Stimulated activated memory B cell treated with anti-CD40 and anti-IgM and Interleukin-4, amounts not matched to agents 10 μg/mL and 1 μg/mL and 100 μg/mL, for 72 hours (primary cell): Measurements from ENCODE around the gene PPM1K.

Experiments used
- ATAC-seq: fragments of 150-1000 bp; cut with Tn5 transposase; 2 replicates; pipeline ENCODE4 v1.10.0; 2021
- H3K27ac Mint-ChIP-seq: one replicate; pipeline ENCODE4 v1.8.0; 2022; ENCODE audit warnings: mild to moderate bottlenecking, mixed read lengths
- H3K27me3 Mint-ChIP-seq: one replicate; pipeline ENCODE4 v1.8.0; 2022; ENCODE audit warnings: mixed read lengths
- H3K36me3 Mint-ChIP-seq: one replicate; pipeline ENCODE4 v1.8.0; 2022; ENCODE audit warnings: mixed read lengths
- H3K4me1 Mint-ChIP-seq: one replicate; pipeline ENCODE4 v1.8.0; 2022; ENCODE audit warnings: mixed read lengths
- H3K4me3 Mint-ChIP-seq: one replicate; pipeline ENCODE4 v1.8.0; 2022; ENCODE audit warnings: mild to moderate bottlenecking, moderate library complexity, mixed read lengths
- H3K9me3 Mint-ChIP-seq: one replicate; pipeline ENCODE4 v1.8.0; 2022; ENCODE audit warnings: mixed read lengths

The PPM1K gene

DNA sequence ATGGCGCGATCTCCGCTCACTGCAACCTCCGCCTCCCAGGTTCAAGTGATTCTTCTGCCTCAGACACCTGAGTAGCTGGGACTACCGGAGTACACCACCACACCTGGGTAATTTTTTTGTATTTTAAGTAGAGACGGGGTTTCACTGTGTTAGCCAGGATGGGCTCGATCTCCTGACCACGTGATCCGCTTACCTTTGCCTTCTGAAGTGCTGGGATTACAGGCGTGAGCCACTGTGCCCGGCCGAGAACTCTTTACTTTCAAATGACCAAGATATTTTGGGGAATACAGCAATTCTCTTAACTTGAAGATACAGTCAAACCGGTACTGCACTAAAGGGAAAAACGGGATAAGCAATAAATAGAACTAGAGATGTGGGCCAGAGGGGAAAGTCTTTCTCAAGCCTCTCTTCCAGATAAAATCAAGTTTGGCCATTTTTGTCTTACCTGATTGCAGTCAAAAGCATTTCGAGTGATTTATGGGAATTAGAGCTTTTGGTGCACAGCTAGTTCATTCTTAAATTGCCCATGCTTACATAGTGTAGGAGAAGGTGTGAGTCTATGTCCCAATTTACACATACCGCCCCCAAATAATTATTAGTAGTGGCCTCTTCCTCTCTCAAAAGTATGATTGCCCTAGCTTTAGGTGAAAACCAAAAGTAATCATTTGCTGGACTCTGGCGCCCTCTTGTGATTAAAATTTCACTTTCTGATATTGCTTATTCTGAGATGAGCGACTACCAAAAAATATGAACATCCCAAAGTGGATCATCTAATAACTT, 72.7 kb downstream of the PPM1K start:
- Mint-ChIP-seq H3K9me3 (no peaks in the 10 kb centered on the region), H3K27me3 (peaks cover 6% of the 10 kb centered on the region), H3K36me3 (no peaks in the 10 kb centered on the region), H3K4me3 (no peak overlapping the region), H3K4me1 (no peaks in the 10 kb centered on the region), H3K27ac (no peak overlapping the region)
- ATAC-seq: peak; percentile 58

DNA sequence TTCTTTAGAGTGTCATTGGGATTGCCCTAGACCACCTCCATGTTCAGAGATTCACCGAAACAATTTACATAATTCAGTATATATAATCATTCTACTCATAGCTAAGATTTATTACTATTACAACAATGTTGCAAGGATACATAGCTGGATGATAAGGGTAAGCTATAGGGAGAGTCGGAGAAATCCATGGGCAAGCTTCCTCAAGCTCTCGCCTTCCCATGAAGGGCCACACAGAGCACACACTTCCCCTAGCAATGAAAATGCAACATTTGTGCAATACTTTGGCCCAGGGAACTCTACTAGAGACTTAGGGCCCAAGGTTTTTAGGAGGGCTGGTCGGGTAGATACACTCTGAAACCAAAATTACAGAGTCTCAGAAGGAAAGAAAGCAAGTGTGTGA, 76.2 kb downstream of the PPM1K start:
- ATAC-seq: no peak
- Mint-ChIP-seq H3K27ac (no peak overlapping the region), H3K4me1 (no peaks in the 10 kb centered on the region), H3K36me3 (no peaks in the 10 kb centered on the region), H3K9me3 (no peaks in the 10 kb centered on the region), H3K4me3 (no peak overlapping the region), H3K27me3 (peaks cover 15% of the 10 kb centered on the region)
